HUES6 (cell line): ENCODE measurements around the gene POU6F2.

Source experiments
- H3K27ac ChIP-seq: 2 replicates; pipeline ENCODE4 v1.7.0; 2013; ENCODE audit warnings: low read depth, mild to moderate bottlenecking, low read length, inconsistent platforms
- H3K27me3 ChIP-seq: 2 replicates; pipeline ENCODE4 v1.6.1; 2013; ENCODE audit warnings: low read length; ENCODE audit not compliant: control insufficient read depth, insufficient read depth
- H3K36me3 ChIP-seq: 2 replicates; pipeline ENCODE4 v1.6.1; 2013; ENCODE audit warnings: low read length; ENCODE audit not compliant: control insufficient read depth, insufficient read depth
- H3K4me1 ChIP-seq: 2 replicates; pipeline ENCODE4 v1.6.1; 2013; ENCODE audit warnings: low read length; ENCODE audit not compliant: control insufficient read depth, insufficient read depth
- H3K4me3 ChIP-seq: 2 replicates; pipeline ENCODE4 v1.5.1; 2013; ENCODE audit warnings: low read depth, low read length
- H3K9ac ChIP-seq: one replicate; pipeline ENCODE4 v1.6.1; 2013; ENCODE audit warnings: mild to moderate bottlenecking, low read length
- H3K9me3 ChIP-seq: 2 replicates; pipeline ENCODE4 v1.6.1; 2013; ENCODE audit warnings: low read depth, low read length; ENCODE audit not compliant: control insufficient read depth, insufficient read depth

The POU6F2 gene

GRCh38 chr7:39211581-39211980 is 233.9 kb downstream of the POU6F2 start:
- Histone ChIP-seq H3K4me3 (no peak overlapping the region), H3K27me3 (no peaks in the 10 kb centered on the region), H3K9ac (no peak overlapping the region), H3K4me1 (no peaks in the 10 kb centered on the region), H3K27ac (no peak overlapping the region), H3K9me3 (no peaks in the 10 kb centered on the region), H3K36me3 (no peaks in the 10 kb centered on the region)

DNA sequence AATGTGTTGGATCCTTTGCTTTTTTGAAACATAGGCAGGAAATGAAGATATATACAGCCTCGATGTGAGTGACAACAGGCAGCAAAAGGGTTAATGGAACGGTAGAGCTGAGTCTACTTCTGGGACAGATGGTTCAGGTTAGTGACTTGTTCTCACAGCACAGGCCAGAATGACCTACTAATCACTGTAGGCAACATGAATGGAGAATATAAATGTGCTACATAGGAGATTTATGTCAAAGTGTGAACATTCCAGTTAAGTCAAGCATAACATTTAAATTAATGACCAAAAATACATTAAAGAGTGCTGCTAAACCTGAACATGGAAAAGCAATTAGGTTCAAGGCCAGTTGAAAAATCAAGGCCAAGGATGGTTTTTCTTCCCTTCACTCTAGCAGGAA is 235.2 kb downstream of the POU6F2 start:
- Histone ChIP-seq H3K4me3 (no peak overlapping the region), H3K9me3 (no peaks in the 10 kb centered on the region), H3K9ac (no peak overlapping the region), H3K27me3 (no peaks in the 10 kb centered on the region), H3K27ac (no peak overlapping the region), H3K36me3 (no peaks in the 10 kb centered on the region), H3K4me1 (no peaks in the 10 kb centered on the region)

- Histone ChIP-seq H3K36me3 (no peaks in the 10 kb centered on the region), H3K4me1 (no peaks in the 10 kb centered on the region), H3K27ac (no peak overlapping the region)
Measured at GRCh38 chr7:39217783-39218182, 240.1 kb downstream of the POU6F2 start.

GRCh38 chr7:39219869-39220268 is 242.2 kb downstream of the POU6F2 start:
- Histone ChIP-seq H3K27me3 (no peaks in the 10 kb centered on the region), H3K27ac (no peak overlapping the region), H3K36me3 (no peaks in the 10 kb centered on the region), H3K4me3 (no peak overlapping the region), H3K9ac (no peak overlapping the region), H3K4me1 (no peaks in the 10 kb centered on the region), H3K9me3 (no peaks in the 10 kb centered on the region)

More at GRCh38 chr7:39217783-39218182, 240.1 kb downstream of the POU6F2 start:
- Histone ChIP-seq H3K9me3 (no peaks in the 10 kb centered on the region), H3K9ac (no peak overlapping the region), H3K27me3 (no peaks in the 10 kb centered on the region), H3K4me3 (no peak overlapping the region)

DNA sequence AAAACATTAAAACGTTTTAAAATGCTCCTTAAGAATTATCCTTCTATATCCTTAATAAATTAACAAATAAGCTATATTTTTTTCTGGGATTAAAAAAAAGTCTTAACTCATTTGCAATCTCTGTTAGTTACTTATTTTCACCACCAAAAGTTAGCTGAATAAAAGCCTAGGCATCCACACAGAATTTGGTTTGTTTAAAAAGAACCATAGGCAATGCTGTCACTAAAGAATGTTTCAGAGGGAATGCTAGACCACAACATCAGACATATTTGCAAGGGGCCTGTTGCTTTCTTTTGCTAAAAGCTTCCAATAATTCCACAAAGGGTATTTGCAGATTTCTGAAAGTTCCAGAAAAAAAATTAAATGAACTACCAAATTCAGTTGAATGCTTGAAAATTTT is 244.2 kb downstream of the POU6F2 start:
- Histone ChIP-seq H3K27me3 (no peaks in the 10 kb centered on the region), H3K4me1 (no peaks in the 10 kb centered on the region), H3K9me3 (no peaks in the 10 kb centered on the region), H3K9ac (no peak overlapping the region), H3K27ac (no peak overlapping the region), H3K36me3 (no peaks in the 10 kb centered on the region), H3K4me3 (no peak overlapping the region)

DNA sequence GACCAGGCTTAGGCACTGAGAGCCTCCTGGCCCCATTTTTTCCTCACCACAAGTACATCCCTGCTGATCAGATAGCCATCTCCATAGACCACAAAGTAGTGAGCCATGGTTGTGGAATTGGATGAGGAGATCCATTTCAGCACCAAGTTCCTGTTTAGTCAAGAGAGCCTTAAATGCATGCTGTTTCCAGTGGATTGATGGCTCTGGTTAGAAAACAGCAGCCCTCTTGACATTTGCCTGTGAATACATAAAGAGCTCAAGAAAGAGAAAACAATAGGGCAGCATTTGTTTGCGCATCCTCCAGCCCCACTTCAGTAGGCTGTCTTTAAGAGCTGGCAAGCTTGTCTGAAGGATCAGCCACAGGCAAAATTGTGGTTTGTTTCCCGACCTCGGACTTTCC is 251.2 kb downstream of the POU6F2 start:
- Histone ChIP-seq H3K27me3 (no peaks in the 10 kb centered on the region), H3K36me3 (no peaks in the 10 kb centered on the region), H3K9me3 (no peaks in the 10 kb centered on the region), H3K4me3 (no peak overlapping the region), H3K4me1 (peaks cover 16% of the 10 kb centered on the region), H3K27ac (no peak overlapping the region), H3K9ac (no peak overlapping the region)

DNA sequence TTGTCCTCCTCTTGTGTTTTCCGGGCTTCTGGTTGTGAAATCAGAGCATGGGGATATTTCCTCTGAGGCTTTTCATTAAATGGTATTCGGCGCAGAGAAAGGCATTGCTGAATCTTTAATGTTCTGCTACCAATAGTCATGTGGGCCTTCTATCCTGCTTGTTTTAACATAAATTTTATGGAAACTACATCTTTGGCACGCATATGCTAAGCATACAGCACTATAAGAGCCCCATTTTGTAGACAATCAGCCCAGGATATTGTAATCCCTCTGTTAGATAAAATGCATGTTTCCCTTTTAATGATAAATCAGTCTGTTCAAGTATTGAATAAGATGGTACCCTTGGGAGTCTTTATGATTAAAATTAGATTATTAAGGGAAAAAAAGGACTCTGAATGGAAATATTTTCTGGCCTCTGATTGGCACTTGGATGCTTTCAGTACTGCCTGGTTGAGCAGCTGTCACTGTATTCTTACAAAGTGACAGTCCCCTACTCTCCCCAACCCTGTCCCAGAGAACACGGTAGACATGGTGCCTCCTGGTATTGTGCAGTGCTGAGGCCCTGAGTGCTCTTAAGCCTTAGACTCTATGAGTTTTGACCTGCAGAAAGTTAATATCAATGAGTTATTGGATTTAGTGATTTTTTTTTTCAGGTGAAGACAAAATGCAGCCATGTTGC is 256.3 kb downstream of the POU6F2 start:
- H3K36me3 ChIP-seq: no peaks in the 10 kb centered on the region
- no peak overlapping the region for H3K27ac ChIP-seq
- peaks cover 7% of the 10 kb centered on the region for H3K4me1 ChIP-seq
- no peak overlapping the region for H3K4me3 ChIP-seq
- H3K9ac ChIP-seq: no peak overlapping the region
- H3K9me3 ChIP-seq: no peaks in the 10 kb centered on the region
- no peaks in the 10 kb centered on the region for H3K27me3 ChIP-seq

DNA sequence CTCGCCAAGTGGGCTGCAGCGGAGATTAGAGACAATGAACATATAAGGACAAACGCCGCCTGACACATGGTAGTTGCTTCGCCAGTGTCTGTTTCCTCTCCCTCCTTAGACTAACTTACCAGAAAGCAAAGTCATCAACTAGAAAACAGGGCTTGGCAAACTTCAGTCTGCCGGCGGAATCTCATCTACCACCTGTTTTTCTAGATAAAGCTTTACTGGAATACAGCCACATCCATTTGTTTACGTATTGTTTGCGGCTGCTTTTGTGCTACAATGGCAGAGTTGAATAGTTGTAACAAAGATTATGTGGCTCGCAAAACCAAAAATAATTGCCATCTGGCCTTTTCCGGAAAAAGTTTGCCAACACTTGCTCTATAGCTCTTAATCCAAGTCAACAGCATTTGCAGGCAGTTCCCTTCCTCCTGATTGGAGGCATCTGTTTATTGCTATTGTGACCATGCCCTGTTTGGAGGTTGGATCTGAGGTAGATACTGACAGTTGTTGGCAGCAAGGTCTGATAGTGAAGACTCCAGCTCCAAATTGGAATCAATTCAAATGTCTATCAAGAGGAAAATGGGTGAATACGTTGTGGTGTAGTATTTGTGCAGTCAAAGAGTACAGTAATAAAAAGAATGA is 260.6 kb downstream of the POU6F2 start:
- Histone ChIP-seq H3K4me3 (no peak overlapping the region), H3K36me3 (no peaks in the 10 kb centered on the region), H3K27me3 (no peaks in the 10 kb centered on the region), H3K4me1 (no peaks in the 10 kb centered on the region), H3K9ac (no peak overlapping the region), H3K9me3 (peaks cover 5% of the 10 kb centered on the region; the same call in 1 of the 2 replicates), H3K27ac (no peak overlapping the region)

- Histone ChIP-seq H3K9ac (no peak overlapping the region), H3K4me1 (no peaks in the 10 kb centered on the region), H3K36me3 (no peaks in the 10 kb centered on the region), H3K27me3 (no peaks in the 10 kb centered on the region), H3K9me3 (peaks cover 5% of the 10 kb centered on the region; the same call in 1 of the 2 replicates), H3K27ac (no peak overlapping the region), H3K4me3 (no peak overlapping the region)
Measured at GRCh38 chr7:39240864-39241263, 263.2 kb downstream of the POU6F2 start.

DNA sequence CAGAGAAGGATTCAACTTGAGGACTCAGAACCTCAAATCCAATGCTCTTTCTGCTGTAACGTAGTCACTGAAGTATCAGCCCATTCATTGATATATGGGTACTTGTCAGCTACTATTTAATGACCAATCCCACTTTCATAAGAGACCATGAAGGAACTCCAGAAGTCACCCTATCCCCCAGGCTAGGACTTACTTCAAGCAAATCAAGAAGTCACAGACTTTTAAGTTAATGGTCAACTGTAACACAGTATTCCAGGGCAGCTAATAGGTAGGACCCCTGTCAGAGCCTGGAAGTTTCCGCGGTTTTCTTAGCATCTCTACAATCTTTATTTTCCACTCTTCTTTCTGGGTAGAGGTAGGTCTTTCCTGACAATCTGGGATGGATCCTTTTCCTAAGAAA is 269.9 kb downstream of the POU6F2 start:
- Histone ChIP-seq H3K36me3 (no peaks in the 10 kb centered on the region), H3K4me1 (peaks cover 12% of the 10 kb centered on the region), H3K4me3 (no peak overlapping the region), H3K9ac (no peak overlapping the region), H3K9me3 (no peaks in the 10 kb centered on the region), H3K27ac (no peak overlapping the region), H3K27me3 (no peaks in the 10 kb centered on the region)

- H3K36me3 ChIP-seq: no peaks in the 10 kb centered on the region
- no peak overlapping the region for H3K9ac ChIP-seq
- H3K4me3 ChIP-seq: no peak overlapping the region
- peaks cover 17% of the 10 kb centered on the region for H3K4me1 ChIP-seq
- no peaks in the 10 kb centered on the region for H3K9me3 ChIP-seq
- no peaks in the 10 kb centered on the region for H3K27me3 ChIP-seq
- no peak overlapping the region for H3K27ac ChIP-seq
Measured at GRCh38 chr7:39248041-39248691, 270.5 kb downstream of the POU6F2 start.
